Skin of body (tissue), 2 donors: Measurements from ENCODE around the gene ADAM19. TPM values are rescaled to one million over a fixed set of nuclear protein-coding genes. Genes with fewer than 3 reads are reported as not detected.

Experiments used
- DNase-seq: peaks from one replicate; lab custom pipeline; 2025; lab: John Stamatoyannopoulos, UW
- total RNA-seq: library from RNA; depleted of rRNA; stranded (reverse); fragments of >200 nt; gene quantifications from one replicate; pipeline ENCODE4 v1.2.3, GENCODE V29; 2014

Gene ADAM19
- total RNA-seq, 1 donor from 2014 or later = 5.9 TPM

DNA sequence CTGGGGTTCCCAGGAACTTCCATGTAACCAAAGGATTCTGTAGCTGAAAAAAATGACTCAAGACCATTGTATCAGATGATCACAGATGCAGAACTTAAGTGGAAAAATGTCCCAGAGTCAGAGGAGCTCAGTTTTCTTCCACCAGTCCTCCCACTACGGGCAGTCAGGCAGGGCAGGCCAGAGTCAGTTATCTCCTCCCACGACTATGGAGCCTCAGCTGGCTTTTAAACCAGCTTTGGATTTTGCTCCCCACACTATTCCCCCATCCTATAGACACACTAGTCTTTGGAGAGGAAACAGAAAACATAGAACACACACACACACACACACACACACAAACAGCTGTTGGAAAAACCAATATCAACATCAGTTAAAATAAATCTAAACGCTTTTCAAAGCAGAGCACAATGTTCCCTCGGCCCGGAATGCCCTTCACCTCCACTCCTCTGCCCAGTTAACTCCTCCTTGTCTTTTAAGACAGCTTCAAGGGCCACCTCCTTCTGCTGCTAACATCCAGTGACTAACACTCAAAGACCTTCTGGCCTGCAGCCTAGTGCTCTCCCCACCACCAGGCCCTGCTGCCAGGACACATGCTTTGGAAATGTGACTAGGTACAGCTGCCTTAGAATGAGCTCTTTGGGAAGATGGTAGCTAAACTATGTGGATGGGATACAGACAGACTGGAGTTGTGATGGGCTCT is 58.8 kb downstream of the ADAM19 start:
- no peak for DNase-seq

DNA sequence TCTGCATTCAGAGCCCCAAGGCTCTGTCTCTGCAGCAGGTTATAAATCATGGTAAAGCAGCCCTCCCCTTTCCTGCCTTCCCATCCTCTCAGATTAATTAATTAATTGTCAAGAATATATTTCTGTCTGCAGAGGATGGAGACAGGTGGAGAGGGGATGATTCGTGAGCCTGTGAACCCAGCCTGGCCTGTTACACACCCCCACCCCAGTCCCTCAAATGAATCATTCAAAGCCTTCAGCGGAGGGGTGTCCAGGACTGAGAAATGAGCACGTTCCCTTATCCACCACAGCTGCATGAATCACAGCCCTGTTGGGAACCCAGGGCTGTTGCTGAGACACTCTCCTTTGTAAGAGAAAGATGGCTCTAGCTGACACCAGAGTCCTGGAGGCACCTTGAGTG is 59.6 kb downstream of the ADAM19 start:
- no peak for DNase-seq

- no peak for DNase-seq
These were observed 60.6 kb downstream of the ADAM19 start for GRCh38 chr5:157514974-157515373.

GRCh38 chr5:157513182-157513581 is 62.4 kb downstream of the ADAM19 start:
- no peak for DNase-seq

GRCh38 chr5:157511651-157512644 is 63.6 kb downstream of the ADAM19 start:
- DNase-seq = peak; percentile 59

- DNase-seq = no peak
These were observed 64.9 kb downstream of the ADAM19 start for GRCh38 chr5:157510682-157511081.

DNA sequence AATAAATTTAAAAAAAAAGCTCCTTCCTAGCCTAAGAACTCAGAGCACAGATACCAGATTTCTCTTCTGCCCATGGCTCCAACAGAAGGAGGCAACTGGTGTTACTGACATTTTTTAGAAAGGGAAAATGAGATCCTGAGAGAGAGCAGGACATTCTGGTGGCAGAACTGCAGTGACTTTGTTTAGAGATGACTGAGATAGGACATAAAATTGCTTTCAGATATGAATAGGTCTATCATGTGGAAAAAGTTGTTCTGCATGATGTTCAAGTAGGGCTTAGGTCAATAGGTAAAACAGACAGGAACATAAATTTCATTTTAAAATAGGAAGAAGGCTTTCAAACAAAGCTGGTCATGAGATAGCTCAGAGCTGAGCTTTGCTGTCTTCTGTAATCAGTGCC is 66.0 kb downstream of the ADAM19 start:
- no peak for DNase-seq

GRCh38 chr5:157509093-157509492 is 66.5 kb downstream of the ADAM19 start:
- DNase-seq = no peak

- DNase-seq = no peak
These were observed 68.4 kb downstream of the ADAM19 start for GRCh38 chr5:157506981-157507780.

GRCh38 chr5:157506066-157506590 is 69.4 kb downstream of the ADAM19 start:
- DNase-seq = no peak

DNA sequence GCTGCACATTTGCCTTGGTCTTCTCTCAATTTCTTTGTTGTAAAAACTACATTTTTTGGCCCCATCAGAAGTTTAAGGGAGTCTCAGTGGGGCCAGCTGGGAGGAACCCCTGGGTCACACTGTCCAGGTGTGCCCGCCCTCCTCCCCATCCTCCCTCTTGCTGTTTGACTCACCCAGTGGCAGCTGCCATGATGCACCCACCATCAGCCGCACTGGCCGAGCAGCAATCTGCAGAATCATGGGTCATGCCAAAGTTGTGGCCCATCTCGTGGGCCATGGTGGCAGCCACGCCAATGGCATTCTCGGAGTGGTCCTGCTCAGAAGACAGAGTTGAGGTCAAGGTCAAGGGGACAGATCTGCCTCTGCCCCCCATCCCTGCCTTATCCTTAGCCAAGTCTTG is 70.1 kb downstream of the ADAM19 start:
- no peak for DNase-seq

DNA sequence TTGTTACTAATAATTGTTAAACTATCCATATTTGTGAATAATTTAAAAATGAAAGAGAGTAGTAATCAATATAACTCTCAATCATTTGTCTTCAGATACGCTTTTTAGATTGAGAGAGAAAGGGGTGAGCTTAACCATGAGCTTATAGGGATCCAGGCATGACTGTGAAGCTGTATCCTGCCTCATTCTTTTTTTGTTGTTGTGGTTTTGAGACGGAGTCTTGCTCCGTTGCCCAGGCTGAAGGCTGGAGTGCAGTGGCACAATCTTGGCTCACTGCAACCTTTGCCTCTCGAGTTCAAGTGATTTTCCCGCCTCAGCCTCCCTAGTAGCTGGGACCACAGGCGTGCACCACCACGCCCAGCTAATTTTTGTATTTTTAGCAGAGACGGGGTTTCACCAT is 71.5 kb downstream of the ADAM19 start:
- no peak for DNase-seq

DNA sequence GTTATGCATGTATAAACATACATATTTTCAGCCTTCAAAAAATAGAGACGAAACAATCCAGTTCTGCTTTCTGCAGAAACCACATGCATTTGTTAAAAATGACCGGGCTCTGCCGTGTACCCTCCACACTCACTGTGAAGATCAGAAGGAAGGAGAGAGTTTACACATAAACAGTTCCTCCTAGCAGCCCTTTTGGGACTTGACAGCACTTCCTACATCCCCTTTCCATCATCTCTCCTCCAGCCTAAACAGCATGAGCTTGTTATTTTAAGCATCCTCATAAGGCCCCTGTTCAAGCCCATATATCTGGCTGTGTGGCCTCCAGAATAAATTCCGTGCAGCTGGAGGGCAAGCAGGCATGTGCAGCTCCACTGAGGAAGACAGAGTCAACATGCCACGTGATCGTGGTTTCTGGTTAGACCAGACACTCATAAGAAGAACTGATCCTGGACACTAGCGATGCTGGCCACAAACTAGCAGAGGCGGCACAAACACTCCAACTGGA is 73.4 kb downstream of the ADAM19 start:
- DNase-seq = no peak

- DNase-seq = no peak
These were observed 77.5 kb downstream of the ADAM19 start for GRCh38 chr5:157497875-157498611.

- no peak for DNase-seq
These were observed 78.7 kb downstream of the ADAM19 start for GRCh38 chr5:157496864-157497263.

GRCh38 chr5:157494178-157494832 is 81.3 kb downstream of the ADAM19 start:
- no peak for DNase-seq

DNA sequence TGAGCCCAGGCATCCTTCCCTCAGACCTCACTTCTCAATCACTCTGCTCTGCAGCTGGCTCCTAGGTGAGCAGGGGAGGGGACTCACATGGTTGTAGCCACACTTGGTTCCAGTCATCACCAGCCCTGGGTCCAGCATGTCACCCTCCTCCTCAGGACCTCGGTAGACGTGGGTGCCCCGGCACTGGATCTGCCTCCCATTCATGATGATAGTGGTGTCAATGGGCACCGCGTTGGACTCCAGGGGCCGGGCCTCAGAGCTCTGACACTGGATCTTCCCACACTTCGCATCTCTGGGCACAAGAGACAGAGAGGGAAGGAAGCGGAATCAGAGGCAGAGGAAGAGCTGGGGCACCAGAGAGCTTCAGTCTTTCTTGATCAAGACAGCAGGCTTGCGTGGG is 82.7 kb downstream of the ADAM19 start:
- DNase-seq = no peak

GRCh38 chr5:157491471-157491995 is 84.0 kb downstream of the ADAM19 start:
- DNase-seq = no peak

DNA sequence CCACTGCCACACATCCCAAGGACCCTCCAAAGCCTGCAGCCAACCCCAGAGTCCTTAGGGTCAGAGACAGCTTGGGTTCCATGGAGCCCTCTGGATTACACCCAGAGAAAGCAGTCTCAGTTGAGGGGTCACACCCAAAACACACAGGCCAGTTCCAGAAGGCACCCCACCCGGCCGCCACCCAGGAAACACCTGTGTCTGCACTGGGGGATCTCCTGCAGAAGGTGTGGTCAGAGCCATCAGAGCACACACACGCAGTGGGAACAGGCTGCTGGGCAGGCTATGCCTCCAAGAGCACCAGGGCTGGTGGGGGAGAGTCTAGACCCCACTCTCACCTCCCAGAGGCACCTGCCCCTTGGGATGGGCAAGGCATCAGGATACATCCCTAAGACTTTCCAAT is 88.2 kb downstream of the ADAM19 start:
- DNase-seq = no peak

- no peak for DNase-seq
These were observed 88.7 kb downstream of the ADAM19 start for GRCh38 chr5:157486861-157487260.
